Endothelial cell of hepatic sinusoid (primary cell): ENCODE data around the gene GRIK1.

Experiments used
- in situ Hi-C: cut with HindIII; loops from 2 replicates; pipeline ENCODE4 v1.10.0; 2017; ENCODE audit warnings: low sequenced_read_pairs

Gene GRIK1

DNA sequence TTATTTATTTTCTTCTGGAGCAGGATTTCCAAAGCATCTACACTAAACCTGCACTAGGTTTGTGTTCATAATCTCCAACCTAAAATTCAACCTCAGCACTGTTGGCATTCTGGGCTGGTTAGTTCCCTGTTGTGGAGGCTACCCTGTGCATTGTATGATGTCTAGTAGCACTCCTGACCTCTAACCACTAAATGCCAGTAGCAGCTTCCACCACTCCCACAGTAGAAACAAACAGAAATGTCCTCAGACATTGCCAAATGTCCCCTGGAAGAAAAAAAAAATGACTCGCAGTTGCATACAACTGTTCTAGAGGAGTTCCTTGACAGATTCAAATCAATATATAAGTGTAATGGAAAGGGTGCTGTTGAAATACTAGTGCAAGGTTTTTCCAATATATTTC is 18.9 kb downstream of the GRIK1 start:
- in situ Hi-C loops: no loop called here

DNA sequence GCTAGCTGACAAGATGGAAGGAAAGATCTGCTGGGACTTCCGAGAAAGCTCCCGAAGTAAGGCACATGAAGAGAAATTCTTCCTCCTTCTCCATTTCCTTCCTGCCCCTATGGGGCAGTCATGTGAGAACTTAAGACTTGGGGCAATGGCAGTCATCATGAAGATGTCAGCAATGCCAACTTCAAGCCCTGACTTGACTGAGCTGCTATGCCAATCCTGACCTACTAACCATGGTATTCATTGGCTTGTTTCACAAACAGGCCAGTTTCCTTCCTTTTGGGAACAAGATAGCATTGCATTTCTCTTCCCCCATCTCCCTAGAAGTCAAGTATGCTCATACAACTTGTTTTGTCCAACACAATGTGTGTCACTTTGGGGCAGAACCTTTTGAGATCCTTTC is 25.5 kb downstream of the GRIK1 start:
- in situ Hi-C loops: no loop called here

GRCh38 chr21:29909571-29909970 is 30.2 kb downstream of the GRIK1 start:
- in situ Hi-C loops: no loop called here

DNA sequence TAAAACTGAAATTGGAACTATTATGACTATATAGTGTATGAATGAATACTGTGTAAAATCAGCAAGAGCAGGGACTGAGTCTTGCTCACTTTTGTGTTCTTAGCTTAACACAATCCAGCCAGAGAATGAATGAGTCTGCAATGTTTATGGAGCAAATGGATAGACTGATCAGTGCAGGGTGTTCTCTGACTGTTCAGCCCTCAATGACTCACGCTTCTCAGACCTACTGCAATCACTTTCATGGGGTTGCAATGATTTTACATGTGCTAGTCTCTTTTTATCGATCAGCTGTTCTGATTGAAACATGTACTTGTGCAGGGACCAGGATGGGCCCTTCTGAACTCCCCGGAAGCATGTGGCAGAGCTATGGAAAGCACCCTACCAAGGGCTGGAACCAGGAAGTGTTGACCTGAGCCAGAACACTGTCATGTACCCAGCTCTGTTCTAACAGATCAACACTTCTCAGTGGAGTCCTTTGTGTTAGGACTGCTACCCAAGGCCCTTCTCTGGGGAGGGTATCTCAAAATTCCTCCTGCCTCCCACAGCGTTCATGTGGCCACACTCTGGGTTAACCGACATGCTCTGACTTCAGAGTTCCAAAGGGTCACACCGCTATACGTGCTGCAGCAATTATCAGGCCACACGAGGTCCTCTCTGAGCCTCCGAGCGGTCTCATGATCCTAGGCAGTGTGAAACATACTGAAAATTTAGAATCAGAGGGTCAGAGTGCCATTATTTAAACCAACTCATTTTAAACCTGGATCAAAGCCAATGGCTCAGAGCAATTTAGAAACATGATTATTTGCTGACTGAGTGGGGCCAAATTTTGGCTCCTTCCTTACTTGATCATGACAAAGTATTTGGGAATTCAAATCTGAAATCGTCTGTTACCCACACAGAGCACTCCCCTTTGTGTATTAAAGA is 35.2 kb downstream of the GRIK1 start:
- in situ Hi-C loops: no loop called here

- in situ Hi-C loops: no loop called here
Observed at GRCh38 chr21:29896884-29897283, 42.9 kb downstream of the GRIK1 start.

- in situ Hi-C loops: no loop called here
Observed at GRCh38 chr21:29893687-29894086, 46.1 kb downstream of the GRIK1 start.

- in situ Hi-C loops: no loop called here
Observed at GRCh38 chr21:29892379-29892778, 47.4 kb downstream of the GRIK1 start.

GRCh38 chr21:29888437-29888836 is 51.4 kb downstream of the GRIK1 start:
- in situ Hi-C loops: no loop called here

DNA sequence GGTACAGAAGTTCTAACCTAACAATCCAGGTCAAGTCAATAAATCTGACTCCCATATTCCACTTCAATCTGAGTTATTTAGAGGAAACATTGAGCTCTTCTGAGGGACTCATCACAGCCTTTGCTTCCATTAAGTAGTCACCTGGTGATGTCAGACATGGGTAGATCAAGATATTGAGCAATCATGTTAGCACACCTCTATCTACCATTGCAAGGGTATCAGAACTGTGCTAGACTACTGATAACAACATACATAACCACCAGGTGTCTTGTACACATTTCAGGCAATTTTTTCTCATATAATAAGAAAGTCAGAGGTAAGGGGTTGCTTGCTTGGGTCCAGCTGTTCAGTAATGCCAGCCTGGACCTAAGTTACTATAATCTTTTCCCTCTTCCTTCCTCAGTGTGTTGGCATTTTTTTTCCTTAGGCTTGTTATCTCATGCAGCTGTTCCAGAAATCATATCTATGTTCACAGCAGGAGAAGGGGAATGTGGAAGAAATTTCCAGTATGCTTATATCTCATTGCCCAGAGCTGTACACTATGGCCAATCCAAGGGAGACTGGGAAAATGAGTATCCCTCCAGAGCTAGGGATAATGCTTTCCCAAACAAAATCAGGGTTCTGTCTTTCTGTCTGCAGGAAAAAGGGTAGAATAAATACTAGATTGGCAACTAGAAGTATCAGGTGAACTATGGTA is 52.3 kb downstream of the GRIK1 start:
- in situ Hi-C loops: no loop called here

GRCh38 chr21:29885491-29885890 is 54.3 kb downstream of the GRIK1 start:
- in situ Hi-C loops: no loop called here

DNA sequence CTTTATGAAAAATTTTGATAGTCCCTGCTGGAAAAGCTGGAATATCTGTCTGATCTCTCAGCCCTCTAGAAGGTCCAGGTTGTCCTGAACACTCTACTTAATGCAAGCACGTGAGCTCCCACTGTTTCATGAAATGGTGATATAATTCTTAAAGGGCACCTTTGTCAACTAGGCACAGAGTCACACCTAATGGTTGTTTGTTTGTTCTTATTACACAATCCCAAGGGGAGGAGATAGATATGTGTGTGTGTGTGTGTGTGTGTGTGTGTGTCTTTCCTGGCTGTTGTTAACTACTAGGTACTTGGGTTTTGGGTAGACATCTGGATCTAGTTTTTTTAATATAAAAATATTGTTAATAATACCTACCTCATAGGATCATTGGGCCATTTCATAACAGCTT is 63.9 kb downstream of the GRIK1 start:
- in situ Hi-C loops: no loop called here

GRCh38 chr21:29875036-29875716 is 64.6 kb downstream of the GRIK1 start:
- in situ Hi-C loops: no loop called here

- in situ Hi-C loops: no loop called here
Observed at GRCh38 chr21:29873908-29874307, 65.9 kb downstream of the GRIK1 start.

DNA sequence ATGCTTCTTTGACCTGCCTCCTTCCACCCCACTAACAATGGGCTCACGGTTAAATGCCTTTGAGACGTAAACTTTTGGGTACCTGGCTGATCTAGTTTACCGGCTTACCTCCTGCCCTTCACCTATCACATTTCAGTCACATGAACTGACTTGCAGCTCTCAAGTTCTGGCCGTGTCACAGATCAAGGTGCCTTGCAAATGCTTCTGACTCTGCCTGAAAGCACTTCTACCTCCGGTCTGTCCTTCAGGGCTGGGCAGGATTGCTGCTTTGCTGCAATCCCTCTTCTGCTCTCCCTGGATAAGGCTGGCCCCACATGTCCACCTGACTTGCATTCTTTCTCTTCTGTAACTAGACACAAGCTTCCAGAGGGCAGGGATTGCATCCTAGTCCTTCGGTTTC is 69.0 kb downstream of the GRIK1 start:
- in situ Hi-C loops: no loop called here

- in situ Hi-C loops: no loop called here
Observed at GRCh38 chr21:29867796-29868195, 72.0 kb downstream of the GRIK1 start.

- in situ Hi-C loops: no loop called here
Observed at GRCh38 chr21:29860346-29860745, 79.5 kb downstream of the GRIK1 start.

DNA sequence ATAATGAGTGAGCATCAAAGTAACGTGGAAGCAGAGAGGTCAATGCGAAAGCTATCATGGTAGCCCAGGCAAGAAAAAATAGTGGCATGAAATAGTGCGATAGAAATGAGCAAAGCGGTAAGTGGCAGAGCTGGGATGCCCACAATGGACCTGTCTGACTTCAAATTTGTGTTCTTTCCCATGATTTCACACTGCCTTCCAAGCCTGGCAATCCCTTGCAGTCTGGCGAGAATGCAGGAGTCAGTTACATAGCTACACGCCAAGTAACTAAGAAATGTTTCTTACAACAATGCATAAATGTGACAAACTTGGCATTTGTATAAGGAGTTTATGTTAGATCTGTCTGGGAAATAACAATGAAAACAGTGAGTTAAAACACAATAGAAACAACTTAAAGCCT is 82.6 kb downstream of the GRIK1 start:
- in situ Hi-C loops: no loop called here

- in situ Hi-C loops: no loop called here
Observed at GRCh38 chr21:29854795-29855194, 85.0 kb downstream of the GRIK1 start.

GRCh38 chr21:29851611-29852010 is 88.2 kb downstream of the GRIK1 start:
- in situ Hi-C loops: no loop called here

DNA sequence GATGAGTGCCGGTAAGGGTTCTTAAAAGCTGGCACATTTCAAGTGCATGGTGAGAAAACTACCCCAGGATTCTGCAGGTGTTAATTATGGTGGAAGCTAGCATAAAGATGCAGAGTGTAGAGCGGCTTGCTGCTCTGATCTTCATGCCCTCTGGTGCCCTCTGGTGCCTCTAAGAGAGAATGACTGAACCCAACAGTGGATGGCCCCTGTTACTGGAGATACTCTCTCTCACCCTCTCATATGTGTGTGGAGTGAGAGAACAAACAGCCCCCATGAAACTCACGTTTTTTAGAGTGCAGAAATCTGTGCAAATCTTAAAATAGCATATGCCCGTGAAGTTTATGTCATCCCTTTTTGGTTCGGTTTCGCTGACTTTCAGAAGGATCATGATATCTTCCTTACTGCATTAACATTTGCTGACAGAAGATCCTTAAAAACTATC is 90.0 kb downstream of the GRIK1 start:
- in situ Hi-C loops: no loop called here

- in situ Hi-C loops: no loop called here
Observed at GRCh38 chr21:29843804-29844203, 96.0 kb downstream of the GRIK1 start.

- in situ Hi-C loops: no loop called here
Observed at GRCh38 chr21:29834617-29835016, 105.2 kb downstream of the GRIK1 start.
